Endodermal cell (in vitro differentiated cells): ENCODE data around the gene NR1I2. TPM values are rescaled to one million over a fixed set of nuclear protein-coding genes. Genes with fewer than 3 reads are reported as not detected.

Source experiments
- DNase-seq: peaks from one replicate; pipeline ENCODE4 v3.0.0-alpha.2; 2017
- H3K27ac ChIP-seq: 2 replicates; pipeline ENCODE4 v1.5.1; 2013; ENCODE audit warnings: mild to moderate bottlenecking, low read depth, low read length, moderate library complexity
- H3K27me3 ChIP-seq: 2 replicates; pipeline ENCODE4 v1.6.1; 2013; ENCODE audit warnings: mild to moderate bottlenecking, low read length, moderate library complexity; ENCODE audit not compliant: insufficient read depth, control insufficient read depth, poor library complexity, severe bottlenecking
- H3K36me3 ChIP-seq: 2 replicates; pipeline ENCODE4 v1.7.0; 2013; ENCODE audit warnings: mild to moderate bottlenecking, low read length, moderate library complexity; ENCODE audit not compliant: control insufficient read depth, insufficient read depth
- H3K4me1 ChIP-seq: one replicate; pipeline ENCODE4 v1.7.0; 2013; ENCODE audit warnings: low read length; ENCODE audit not compliant: control insufficient read depth, insufficient read depth
- H3K4me3 ChIP-seq: 2 replicates; pipeline ENCODE4 v1.5.1; 2013; ENCODE audit warnings: mild to moderate bottlenecking, low read length, moderate library complexity
- H3K9ac ChIP-seq: 2 replicates; pipeline ENCODE4 v1.6.1; 2013; ENCODE audit warnings: mild to moderate bottlenecking, low read length, moderate library complexity; ENCODE audit not compliant: poor library complexity, severe bottlenecking; ENCODE audit errors: extremely low read depth
- H3K9me3 ChIP-seq: 2 replicates; pipeline ENCODE4 v1.6.1; 2013; ENCODE audit warnings: mild to moderate bottlenecking, low read length, moderate library complexity; ENCODE audit not compliant: control insufficient read depth
- H3K27ac Mint-ChIP-seq: 2 replicates; pipeline ENCODE4 v1.8.0; 2020; ENCODE audit warnings: mixed read lengths
- H3K27me3 Mint-ChIP-seq: 2 replicates; pipeline ENCODE4 v1.8.0; 2021; ENCODE audit warnings: mild to moderate bottlenecking, mixed read lengths; ENCODE audit not compliant: insufficient read depth
- H3K36me3 Mint-ChIP-seq: 2 replicates; pipeline ENCODE4 v1.8.0; 2020; ENCODE audit warnings: low read depth, mixed read lengths
- H3K4me1 Mint-ChIP-seq: 2 replicates; pipeline ENCODE4 v1.8.0; 2020; ENCODE audit warnings: mixed read lengths
- H3K4me3 Mint-ChIP-seq: 2 replicates; pipeline ENCODE4 v1.8.0; 2020; ENCODE audit warnings: mild to moderate bottlenecking, moderate library complexity, mixed read lengths
- H3K9me3 Mint-ChIP-seq: 2 replicates; pipeline ENCODE4 v1.8.0; 2020; ENCODE audit warnings: mild to moderate bottlenecking, mixed read lengths
- WGBS, 2 experiments: methylation state at CpG; one replicate each; pipeline versions ENCODE4 v1.1.5 to v1.1.7; 2013; ENCODE audit warnings: missing lambda C conversion rate in 2 of 2, mixed read lengths in 1 of 2; ENCODE audit not compliant: insufficient coverage in 1 of 2, insufficient read length in 1 of 2; 5-methylcytosine and 5-hydroxymethylcytosine counted together
- total RNA-seq, 2 donors: library from RNA; stranded (reverse); fragmentation: NEBNext Ultra II Directional in 1 of 2; extraction: Animal tissue kit (Norgen Biotek cat#: 25700) in 1 of 2; gene quantifications; 2 replicates in 1 of 2; 3 replicates in 1 of 2; pipeline ENCODE4 v1.2.1, GENCODE V29; 2021
- TF ChIP-seq, protein P1 (sequence below): fragments of 200-600 bp; sonication (generic); conservative IDR thresholded peaks from 2 replicates; pipeline ENCODE4 v1.5.0; 2021; ENCODE audit warnings: antibody characterized with exemption, mild to moderate bottlenecking

Gene NR1I2
- total RNA-seq, 2 donors from 2014 or later, result 0.20 to 0.29 TPM

DNA sequence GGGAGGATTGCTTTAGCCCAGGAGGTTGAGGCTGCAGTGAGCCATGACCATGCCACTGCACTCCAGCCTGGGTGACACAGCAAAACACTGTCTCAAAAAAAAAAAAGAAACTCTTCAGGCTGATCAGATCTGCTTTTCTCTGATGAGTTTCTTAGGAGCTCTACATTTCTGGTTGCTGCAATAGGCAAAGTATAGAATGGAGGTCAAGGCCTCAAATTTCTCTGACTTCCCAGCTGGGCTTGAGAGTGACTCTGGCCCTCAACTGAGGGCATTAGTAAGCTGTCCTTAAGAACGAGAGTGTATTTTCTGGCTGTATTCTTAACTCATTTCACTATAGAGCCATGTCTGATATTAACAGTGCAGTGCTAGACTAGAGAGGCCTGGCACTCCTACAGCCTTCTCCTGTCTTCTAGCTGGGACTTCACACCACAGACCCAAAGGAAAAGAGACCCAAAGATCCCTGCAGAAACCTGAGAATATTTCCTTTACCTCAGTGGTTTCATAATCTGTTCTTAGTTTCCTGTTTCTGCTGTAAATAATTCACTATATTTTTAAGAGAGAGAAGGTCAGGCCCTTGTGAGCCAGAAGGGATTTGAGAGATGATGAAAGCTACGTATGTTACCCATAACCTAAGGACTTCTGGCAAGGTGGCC lies 2.0 kb upstream of the NR1I2 start:
- WGBS, 2 experiments, result 84% methylated on average over 2 of the region's 2 CpGs; no CpG with 5 or more reads in 1 of the 2 experiments
- no peak for DNase-seq

DNA sequence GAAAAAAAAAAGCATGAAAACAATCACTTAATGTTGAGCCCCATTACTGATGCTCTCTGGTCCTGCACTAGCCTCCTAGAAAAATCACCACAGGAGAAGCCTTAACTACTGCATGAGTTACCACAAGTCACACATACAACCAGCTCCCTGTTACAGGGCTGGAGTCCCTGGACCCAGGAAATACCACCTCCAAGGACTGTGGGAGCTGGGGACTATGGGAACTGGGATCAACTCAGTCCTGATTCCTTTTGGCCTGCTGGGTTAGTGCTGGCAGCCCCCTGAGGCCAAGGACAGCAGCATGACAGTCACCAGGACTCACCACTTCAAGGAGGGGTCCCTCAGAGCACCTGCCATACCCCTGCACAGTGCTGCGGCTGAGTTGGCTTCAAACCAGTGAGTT lies 559 bp downstream of the NR1I2 start:
- Histone ChIP-seq H3K36me3 (no peaks in the 10 kb centered on the region), H3K4me1 (no peaks in the 10 kb centered on the region), H3K9ac (no peak overlapping the region), H3K9me3 (no peaks in the 10 kb centered on the region), H3K27me3 (no peaks in the 10 kb centered on the region), H3K27ac (no peak overlapping the region), H3K4me3 (no peak overlapping the region)
- WGBS, 2 experiments, result 88 to 97% methylated on average over 1 of the region's 1 CpG
- TF ChIP-seq, protein P1, sequence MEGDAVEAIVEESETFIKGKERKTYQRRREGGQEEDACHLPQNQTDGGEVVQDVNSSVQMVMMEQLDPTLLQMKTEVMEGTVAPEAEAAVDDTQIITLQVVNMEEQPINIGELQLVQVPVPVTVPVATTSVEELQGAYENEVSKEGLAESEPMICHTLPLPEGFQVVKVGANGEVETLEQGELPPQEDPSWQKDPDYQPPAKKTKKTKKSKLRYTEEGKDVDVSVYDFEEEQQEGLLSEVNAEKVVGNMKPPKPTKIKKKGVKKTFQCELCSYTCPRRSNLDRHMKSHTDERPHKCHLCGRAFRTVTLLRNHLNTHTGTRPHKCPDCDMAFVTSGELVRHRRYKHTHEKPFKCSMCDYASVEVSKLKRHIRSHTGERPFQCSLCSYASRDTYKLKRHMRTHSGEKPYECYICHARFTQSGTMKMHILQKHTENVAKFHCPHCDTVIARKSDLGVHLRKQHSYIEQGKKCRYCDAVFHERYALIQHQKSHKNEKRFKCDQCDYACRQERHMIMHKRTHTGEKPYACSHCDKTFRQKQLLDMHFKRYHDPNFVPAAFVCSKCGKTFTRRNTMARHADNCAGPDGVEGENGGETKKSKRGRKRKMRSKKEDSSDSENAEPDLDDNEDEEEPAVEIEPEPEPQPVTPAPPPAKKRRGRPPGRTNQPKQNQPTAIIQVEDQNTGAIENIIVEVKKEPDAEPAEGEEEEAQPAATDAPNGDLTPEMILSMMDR, result no peak
- H3K27ac Mint-ChIP-seq, result no peak overlapping the region
- H3K4me3 Mint-ChIP-seq, result no peak overlapping the region
- DNase-seq, result no peak
- no peaks in the 10 kb centered on the region for H3K4me1 Mint-ChIP-seq
- H3K9me3 Mint-ChIP-seq, result no peaks in the 10 kb centered on the region
- no peaks in the 10 kb centered on the region for H3K36me3 Mint-ChIP-seq
- no peaks in the 10 kb centered on the region for H3K27me3 Mint-ChIP-seq

More for the DNA sequence above, 2.0 kb upstream of the NR1I2 start:
- no peaks in the 10 kb centered on the region for H3K27me3 Mint-ChIP-seq
- Histone ChIP-seq H3K27me3 (no peaks in the 10 kb centered on the region), H3K9ac (no peak overlapping the region), H3K9me3 (peaks cover 7% of the 10 kb centered on the region), H3K27ac (no peak overlapping the region), H3K36me3 (no peaks in the 10 kb centered on the region), H3K4me3 (no peak overlapping the region), H3K4me1 (no peaks in the 10 kb centered on the region)
- no peaks in the 10 kb centered on the region for H3K36me3 Mint-ChIP-seq
- H3K4me1 Mint-ChIP-seq, result peaks cover 3% of the 10 kb centered on the region
- peaks cover 5% of the 10 kb centered on the region for H3K9me3 Mint-ChIP-seq
- peak overlapping the region; percentile 7 for H3K27ac Mint-ChIP-seq
- TF ChIP-seq, protein P1, result no peak
- H3K4me3 Mint-ChIP-seq, result no peak overlapping the region

DNA sequence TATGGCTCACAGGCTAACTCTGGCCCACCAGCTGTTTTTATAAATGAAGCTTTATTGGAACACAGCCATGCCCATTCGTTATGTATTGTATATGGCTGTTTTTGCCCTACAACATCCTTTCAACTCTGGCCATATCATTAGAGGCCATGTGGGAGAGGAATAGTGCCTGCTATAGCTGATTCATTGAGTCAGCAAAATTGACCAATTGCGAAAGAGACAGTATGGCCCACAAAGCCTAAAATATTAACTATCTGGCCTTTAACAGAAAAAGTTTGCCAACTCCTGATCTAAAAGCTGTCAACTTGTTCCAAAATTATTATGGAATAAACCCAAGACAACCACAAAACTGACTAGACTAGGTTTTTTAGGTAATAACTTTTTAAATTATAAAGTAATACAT lies 1.4 kb downstream of the NR1I2 start:
- H3K27ac ChIP-seq, result no peak overlapping the region
- no peaks in the 10 kb centered on the region for H3K9me3 ChIP-seq
- no peaks in the 10 kb centered on the region for H3K4me1 Mint-ChIP-seq

More for the DNA sequence above, 1.4 kb downstream of the NR1I2 start:
- no peak overlapping the region for H3K4me3 Mint-ChIP-seq
- no peak overlapping the region for H3K4me3 ChIP-seq
- no peaks in the 10 kb centered on the region for H3K27me3 Mint-ChIP-seq
- 98% methylated on average over 2 of the region's 2 CpGs; no CpG with 5 or more reads in 1 of the 2 experiments for WGBS, 2 experiments
- no peak overlapping the region for H3K9ac ChIP-seq
- H3K36me3 Mint-ChIP-seq, result no peaks in the 10 kb centered on the region
- no peaks in the 10 kb centered on the region for H3K4me1 ChIP-seq
- no peak overlapping the region for H3K27ac Mint-ChIP-seq
- TF ChIP-seq, protein P1, result no peak
- H3K27me3 ChIP-seq, result no peaks in the 10 kb centered on the region
- H3K36me3 ChIP-seq, result no peaks in the 10 kb centered on the region
- no peak for DNase-seq
- no peaks in the 10 kb centered on the region for H3K9me3 Mint-ChIP-seq
